ENCODE measurements around the gene KLHL22. TPM values are rescaled to one million over a fixed set of nuclear protein-coding genes. Genes with fewer than 3 reads are reported as not detected.
"Not testable (repeated sequence)": the region's sequence is repeated elsewhere in the genome, so short reads cannot be mapped to it uniquely, and the experiment has no call there.

KLHL22 gene
- total RNA-seq, 1 donor from 2014 or later = 17.7 TPM

GRCh38 chr22:20516399-20516798 is 20.8 kb upstream of the KLHL22 start:
- intact Hi-C loops (cut with micrococcal nuclease) = no loop called here
- H3K4me1 Mint-ChIP-seq = peaks cover 37% of the 10 kb centered on the region

GRCh38 chr22:20514658-20515406 is 19.2 kb upstream of the KLHL22 start:
- no peak for DNase-seq
- H3K36me3 Mint-ChIP-seq (ENCODE audit: low read depth) = peaks cover 29% of the 10 kb centered on the region
- H3K27me3 Mint-ChIP-seq = no peaks in the 10 kb centered on the region
- intact Hi-C loops (cut with micrococcal nuclease) = no loop called here
- H3K4me1 Mint-ChIP-seq = peaks cover 39% of the 10 kb centered on the region
- no peak overlapping the region for H3K4me3 Mint-ChIP-seq
- H3K9me3 Mint-ChIP-seq = no peaks in the 10 kb centered on the region
- peak overlapping the region; percentile 46 for H3K27ac Mint-ChIP-seq

More at GRCh38 chr22:20516399-20516798, 20.8 kb upstream of the KLHL22 start:
- no peaks in the 10 kb centered on the region for H3K9me3 Mint-ChIP-seq
- H3K27ac Mint-ChIP-seq = no peak overlapping the region
- no peak for DNase-seq
- peaks cover 34% of the 10 kb centered on the region for H3K36me3 Mint-ChIP-seq (ENCODE audit: low read depth)
- H3K27me3 Mint-ChIP-seq = no peaks in the 10 kb centered on the region
- H3K4me3 Mint-ChIP-seq = no peak overlapping the region

GRCh38 chr22:20511578-20512229 is 16.1 kb upstream of the KLHL22 start:
- Mint-ChIP-seq H3K4me1 (peaks cover 50% of the 10 kb centered on the region), H3K27ac (peak overlapping the region; percentile 64), H3K9me3 (no peaks in the 10 kb centered on the region), H3K36me3 (ENCODE audit: low read depth) (peaks cover 38% of the 10 kb centered on the region), H3K27me3 (no peaks in the 10 kb centered on the region), H3K4me3 (no peak overlapping the region)
- no peak for DNase-seq
- intact Hi-C loops (cut with micrococcal nuclease) = no loop called here

- no peaks in the 10 kb centered on the region for H3K9me3 Mint-ChIP-seq
- peak overlapping the region; percentile 51 for H3K4me3 Mint-ChIP-seq
- no peak for DNase-seq
- peaks cover 50% of the 10 kb centered on the region for H3K4me1 Mint-ChIP-seq
- peaks cover 38% of the 10 kb centered on the region for H3K36me3 Mint-ChIP-seq (ENCODE audit: low read depth)
- H3K27ac Mint-ChIP-seq = peak overlapping the region; percentile 34
- intact Hi-C loops (cut with micrococcal nuclease) = no loop called here
- no peaks in the 10 kb centered on the region for H3K27me3 Mint-ChIP-seq
Measured at GRCh38 chr22:20510811-20511577, 15.4 kb upstream of the KLHL22 start.

- Mint-ChIP-seq H3K4me1 (peaks cover 47% of the 10 kb centered on the region), H3K4me3 (peak overlapping the region; percentile 96), H3K36me3 (ENCODE audit: low read depth) (peaks cover 38% of the 10 kb centered on the region), H3K9me3 (no peaks in the 10 kb centered on the region), H3K27ac (peak overlapping the region; percentile 95), H3K27me3 (no peaks in the 10 kb centered on the region)
- peak; percentile 86 for DNase-seq
- intact Hi-C loops (cut with micrococcal nuclease) = loop anchor here (2.0 to 5.0 kb wide), 4 partner anchors 13 to 392 kb away; partner anchors contain the start of genes RANBP1 and TRMT2A
Measured at GRCh38 chr22:20509344-20510047, 13.9 kb upstream of the KLHL22 start.

- Mint-ChIP-seq H3K4me1 (peaks cover 42% of the 10 kb centered on the region), H3K27ac (peak overlapping the region; percentile 95), H3K36me3 (ENCODE audit: low read depth) (peaks cover 34% of the 10 kb centered on the region), H3K9me3 (no peaks in the 10 kb centered on the region), H3K27me3 (no peaks in the 10 kb centered on the region), H3K4me3 (peak overlapping the region; percentile 96)
- DNase-seq = no peak
- intact Hi-C loops (cut with micrococcal nuclease) = loop anchor here (2.0 to 5.0 kb wide), 4 partner anchors 14 to 392 kb away; partner anchors contain the start of genes RANBP1 and TRMT2A
Measured at GRCh38 chr22:20508815-20509271, 13.2 kb upstream of the KLHL22 start.

- not testable (repeated sequence) for H3K9me3 Mint-ChIP-seq, H3K27me3 Mint-ChIP-seq, DNase-seq
- intact Hi-C loops (cut with micrococcal nuclease) = loop anchor here (2.0 to 5.0 kb wide), 4 partner anchors 15 to 391 kb away; partner anchors contain the start of genes RANBP1 and TRMT2A
- H3K36me3 Mint-ChIP-seq (ENCODE audit: low read depth) = peaks cover 31% of the 10 kb centered on the region
- peak overlapping the region; percentile 96 for H3K4me3 Mint-ChIP-seq
- H3K27ac Mint-ChIP-seq = peak overlapping the region; percentile 95
- H3K4me1 Mint-ChIP-seq = peaks cover 42% of the 10 kb centered on the region
Measured at GRCh38 chr22:20508067-20508755, 12.6 kb upstream of the KLHL22 start.

- peak; percentile 97 for DNase-seq
- peak within 1 kb of the TSS; percentile 96 for H3K4me3 Mint-ChIP-seq
- H3K36me3 Mint-ChIP-seq (ENCODE audit: low read depth) = peaks cover 31% of the 10 kb centered on the region
- intact Hi-C loops (cut with micrococcal nuclease) = loop anchor here (1.0 to 5.0 kb wide), 6 partner anchors 12 to 390 kb away; partner anchors contain the start of genes KLHL22, RANBP1 and TRMT2A
- no peaks in the 10 kb centered on the region for H3K27me3 Mint-ChIP-seq
- H3K27ac Mint-ChIP-seq = peak within 1 kb of the TSS; percentile 95
- H3K9me3 Mint-ChIP-seq = no peaks in the 10 kb centered on the region
- H3K4me1 Mint-ChIP-seq = peaks cover 42% of the 10 kb centered on the region
Measured at GRCh38 chr22:20507253-20508066, 11.9 kb upstream of the KLHL22 start, which contains the start of gene MED15. Gene MED15, plus strand, starts transcription at chr22:20507610. Its CDS starts 69 bp downstream, at chr22:20507679.

GRCh38 chr22:20506543-20507252 is 11.1 kb upstream of the KLHL22 start:
- Mint-ChIP-seq H3K4me1 (peaks cover 37% of the 10 kb centered on the region), H3K4me3 (peak overlapping the region; percentile 96), H3K27ac (peak overlapping the region; percentile 95), H3K9me3 (no peaks in the 10 kb centered on the region), H3K36me3 (ENCODE audit: low read depth) (peaks cover 26% of the 10 kb centered on the region), H3K27me3 (no peaks in the 10 kb centered on the region)
- intact Hi-C loops (cut with micrococcal nuclease) = loop anchor here (1.0 to 5.0 kb wide), 4 partner anchors 11 to 389 kb away; partner anchors contain the start of genes KLHL22, RANBP1 and TRMT2A
- no peak for DNase-seq

GRCh38 chr22:20504293-20504922 is 8.8 kb upstream of the KLHL22 start:
- intact Hi-C loops (cut with micrococcal nuclease); H3K27me3 Mint-ChIP-seq: not testable (repeated sequence)
- H3K4me1 Mint-ChIP-seq = peaks cover 21% of the 10 kb centered on the region

GRCh38 chr22:20503816-20504215 is 8.2 kb upstream of the KLHL22 start:
- no peak for DNase-seq
- H3K27ac Mint-ChIP-seq = no peak overlapping the region
- peaks cover 13% of the 10 kb centered on the region for H3K36me3 Mint-ChIP-seq (ENCODE audit: low read depth)
- intact Hi-C loops (cut with micrococcal nuclease) = no loop called here
- no peaks in the 10 kb centered on the region for H3K9me3 Mint-ChIP-seq
- no peak overlapping the region for H3K4me3 Mint-ChIP-seq
- peaks cover 15% of the 10 kb centered on the region for H3K4me1 Mint-ChIP-seq
- H3K27me3 Mint-ChIP-seq = no peaks in the 10 kb centered on the region

More at GRCh38 chr22:20504293-20504922, 8.8 kb upstream of the KLHL22 start:
- H3K36me3 Mint-ChIP-seq (ENCODE audit: low read depth) = peaks cover 18% of the 10 kb centered on the region
- not testable (repeated sequence) for H3K9me3 Mint-ChIP-seq, DNase-seq, H3K4me3 Mint-ChIP-seq, H3K27ac Mint-ChIP-seq
